Measurements from ENCODE around the gene CRIP3.
A peak's percentile ranks its signal among the peaks of the same experiment; 100 is the strongest.

CRIP3 gene

GRCh38 chr6:43286980-43287716 is 21.5 kb downstream of the CRIP3 start:
- DNase-seq = no peak

- no peak for DNase-seq
These were observed 22.1 kb downstream of the CRIP3 start for GRCh38 chr6:43286456-43286979.

- no peak for DNase-seq
These were observed 22.8 kb downstream of the CRIP3 start for GRCh38 chr6:43285832-43286231.

- no peak for DNase-seq
These were observed 23.4 kb downstream of the CRIP3 start for GRCh38 chr6:43284991-43285781.

GRCh38 chr6:43283905-43284304 is 24.7 kb downstream of the CRIP3 start:
- no peak for DNase-seq

- no peak for DNase-seq
These were observed 25.1 kb downstream of the CRIP3 start for GRCh38 chr6:43283514-43283901.

- no peak for DNase-seq
These were observed 25.8 kb downstream of the CRIP3 start for GRCh38 chr6:43282636-43283513.

GRCh38 chr6:43282060-43282459 is 26.6 kb downstream of the CRIP3 start:
- DNase-seq = no peak

GRCh38 chr6:43280234-43280633 is 28.4 kb downstream of the CRIP3 start:
- no peak for DNase-seq

GRCh38 chr6:43278524-43279078 is 30.0 kb downstream of the CRIP3 start:
- DNase-seq = no peak

GRCh38 chr6:43277643-43278523 is 30.7 kb downstream of the CRIP3 start:
- no peak for DNase-seq

GRCh38 chr6:43277306-43277642 is 31.4 kb downstream of the CRIP3 start:
- DNase-seq = no peak

GRCh38 chr6:43276577-43277305 is 31.9 kb downstream of the CRIP3 start:
- DNase-seq = no peak

GRCh38 chr6:43275801-43276576 is 32.6 kb downstream of the CRIP3 start:
- DNase-seq = peak; percentile 48

GRCh38 chr6:43274916-43275597 is 33.6 kb downstream of the CRIP3 start:
- peak; percentile 35 for DNase-seq

- DNase-seq = no peak
These were observed 34.3 kb downstream of the CRIP3 start for GRCh38 chr6:43274127-43274915.

GRCh38 chr6:43273707-43274106 is 34.9 kb downstream of the CRIP3 start:
- DNase-seq = no peak

GRCh38 chr6:43271944-43272343 is 36.7 kb downstream of the CRIP3 start:
- no peak for DNase-seq

Measured in CD4-positive, alpha-beta T cell treated with Interleukin-10 for 1 hour (primary cell).